Ectodermal cell (in vitro differentiated cells): ENCODE data around the gene SLC22A3.
"Not testable (repeated sequence)": the region's sequence is repeated elsewhere in the genome, so short reads cannot be mapped to it uniquely, and the experiment has no call there.

Source experiments
- H3K27ac ChIP-seq: 2 replicates; pipeline ENCODE4 v1.7.0; 2013; ENCODE audit warnings: mild to moderate bottlenecking, low read depth, low read length; ENCODE audit not compliant: insufficient read depth, poor library complexity, severe bottlenecking
- H3K27me3 ChIP-seq: 2 replicates; pipeline ENCODE4 v1.7.0; 2013; ENCODE audit warnings: mild to moderate bottlenecking, low read length; ENCODE audit not compliant: insufficient read depth, control insufficient read depth, poor library complexity, severe bottlenecking
- H3K36me3 ChIP-seq: one replicate; pipeline ENCODE4 v1.7.0; 2013; ENCODE audit warnings: low read length; ENCODE audit not compliant: control insufficient read depth, insufficient read depth
- H3K4me1 ChIP-seq: one replicate; pipeline ENCODE4 v1.7.0; 2013; ENCODE audit warnings: low read length; ENCODE audit not compliant: control insufficient read depth, insufficient read depth
- H3K4me3 ChIP-seq: 2 replicates; pipeline ENCODE4 v1.7.0; 2013; ENCODE audit warnings: low read depth, low read length, control low read depth; ENCODE audit not compliant: insufficient read depth
- H3K9me3 ChIP-seq: 2 replicates; pipeline ENCODE4 v1.7.0; 2013; ENCODE audit warnings: mild to moderate bottlenecking, low read length, moderate library complexity; ENCODE audit not compliant: control insufficient read depth
- WGBS, 2 experiments: methylation state at CpG; one replicate each; pipeline ENCODE4 v1.1.7; 2013; ENCODE audit warnings: missing lambda C conversion rate in 2 of 2; 5-methylcytosine and 5-hydroxymethylcytosine counted together

SLC22A3 gene

GRCh38 chr6:160368670-160369069 lies 20.5 kb downstream of the SLC22A3 start:
- Histone ChIP-seq H3K27me3 (no peaks in the 10 kb centered on the region), H3K4me3 (no peak overlapping the region), H3K36me3 (no peaks in the 10 kb centered on the region), H3K9me3 (no peaks in the 10 kb centered on the region), H3K4me1 (no peaks in the 10 kb centered on the region), H3K27ac (no peak overlapping the region)
- WGBS, 2 experiments, result 92 to 93% methylated on average over 4 of the region's 4 CpGs

GRCh38 chr6:160373601-160374000 lies 25.4 kb downstream of the SLC22A3 start:
- not testable (repeated sequence) for H3K36me3 ChIP-seq, H3K4me1 ChIP-seq, H3K4me3 ChIP-seq, H3K27me3 ChIP-seq, H3K9me3 ChIP-seq, H3K27ac ChIP-seq
- whole genome bisulfite sequencing, 2 experiments, result 84 to 86% methylated on average over 4 of the region's 4 CpGs

GRCh38 chr6:160374836-160375560 lies 26.8 kb downstream of the SLC22A3 start:
- H3K4me3 ChIP-seq, result no peak overlapping the region
- H3K9me3 ChIP-seq, result no peaks in the 10 kb centered on the region
- no peaks in the 10 kb centered on the region for H3K27me3 ChIP-seq
- H3K4me1 ChIP-seq, result no peaks in the 10 kb centered on the region
- no peaks in the 10 kb centered on the region for H3K36me3 ChIP-seq
- 76 to 77% methylated on average over 3 of the region's 3 CpGs for WGBS, 2 experiments
- H3K27ac ChIP-seq, result no peak overlapping the region

- Histone ChIP-seq H3K36me3 (no peaks in the 10 kb centered on the region), H3K9me3 (no peaks in the 10 kb centered on the region), H3K4me3 (no peak overlapping the region), H3K27me3 (no peaks in the 10 kb centered on the region), H3K4me1 (no peaks in the 10 kb centered on the region), H3K27ac (no peak overlapping the region)
- 97 to 100% methylated on average over 2 of the region's 2 CpGs for WGBS, 2 experiments
Observed at GRCh38 chr6:160375561-160375949, 27.4 kb downstream of the SLC22A3 start.

DNA sequence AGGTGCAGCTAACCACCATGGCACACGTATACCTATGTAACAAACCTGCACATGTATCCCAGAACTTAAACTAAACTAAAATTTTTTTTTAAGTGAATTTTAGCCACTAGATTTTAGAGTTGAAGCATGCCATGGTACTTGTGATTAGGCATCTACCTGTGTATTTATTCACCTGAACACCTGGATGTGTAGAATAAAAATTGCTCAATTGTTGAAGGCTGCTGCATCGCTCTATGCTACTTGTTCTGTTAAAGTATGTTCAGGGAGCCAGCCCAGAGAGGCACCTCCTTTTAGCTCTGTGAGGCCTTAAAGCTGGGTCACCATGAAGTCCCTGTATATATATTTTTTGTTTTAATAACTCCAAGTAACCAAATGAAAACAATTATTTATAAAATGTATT lies 28.3 kb downstream of the SLC22A3 start:
- H3K4me3 ChIP-seq, result no peak overlapping the region
- no peak overlapping the region for H3K27ac ChIP-seq
- H3K36me3 ChIP-seq, result no peaks in the 10 kb centered on the region
- H3K9me3 ChIP-seq, result no peaks in the 10 kb centered on the region
- WGBS, 2 experiments, result 94 to 100% methylated on average over 1 to 2 of the region's 2 CpGs
- H3K4me1 ChIP-seq, result no peaks in the 10 kb centered on the region
- no peaks in the 10 kb centered on the region for H3K27me3 ChIP-seq

- whole genome bisulfite sequencing, 2 experiments, result 94 to 96% methylated on average over 3 to 4 of the region's 5 CpGs
- Histone ChIP-seq H3K4me1 (no peaks in the 10 kb centered on the region), H3K9me3 (no peaks in the 10 kb centered on the region), H3K27me3 (no peaks in the 10 kb centered on the region), H3K36me3 (no peaks in the 10 kb centered on the region), H3K27ac (no peak overlapping the region), H3K4me3 (no peak overlapping the region)
Observed at GRCh38 chr6:160378218-160378617, 30.0 kb downstream of the SLC22A3 start.

DNA sequence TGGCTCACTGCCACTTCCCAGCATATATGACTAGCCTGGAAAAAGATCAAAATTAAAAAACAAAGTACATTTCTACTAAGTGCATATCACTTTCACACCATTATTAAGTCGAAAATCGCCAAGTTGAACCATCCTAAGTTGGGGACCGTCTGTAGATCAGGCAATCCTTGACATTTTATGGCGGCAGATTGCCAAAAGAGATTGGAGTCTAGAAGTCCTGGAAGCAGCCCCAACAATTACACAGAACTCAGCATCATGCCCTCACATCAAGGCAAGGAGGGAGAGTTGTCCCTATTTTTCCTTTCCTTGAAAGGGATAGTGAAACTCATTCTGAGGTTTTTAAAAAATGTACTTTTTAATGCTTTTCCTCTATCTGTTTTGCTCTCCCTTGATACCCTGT lies 30.7 kb downstream of the SLC22A3 start:
- H3K36me3 ChIP-seq, result no peaks in the 10 kb centered on the region
- H3K9me3 ChIP-seq, result no peaks in the 10 kb centered on the region
- no peak overlapping the region for H3K27ac ChIP-seq
- no peaks in the 10 kb centered on the region for H3K27me3 ChIP-seq
- no peak overlapping the region for H3K4me3 ChIP-seq
- 87 to 90% methylated on average over 4 of the region's 4 CpGs for WGBS, 2 experiments
- no peaks in the 10 kb centered on the region for H3K4me1 ChIP-seq

- no peak overlapping the region for H3K4me3 ChIP-seq
- H3K4me1 ChIP-seq, result no peaks in the 10 kb centered on the region
- no peaks in the 10 kb centered on the region for H3K27me3 ChIP-seq
- no peak overlapping the region for H3K27ac ChIP-seq
- H3K36me3 ChIP-seq, result no peaks in the 10 kb centered on the region
- H3K9me3 ChIP-seq, result no peaks in the 10 kb centered on the region
Observed at GRCh38 chr6:160379466-160379865, 31.3 kb downstream of the SLC22A3 start.

- H3K9me3 ChIP-seq, result no peaks in the 10 kb centered on the region
- no peaks in the 10 kb centered on the region for H3K4me1 ChIP-seq
- H3K4me3 ChIP-seq, result no peak overlapping the region
- no peaks in the 10 kb centered on the region for H3K36me3 ChIP-seq
- no peak overlapping the region for H3K27ac ChIP-seq
- H3K27me3 ChIP-seq, result no peaks in the 10 kb centered on the region
- 83 to 91% methylated on average over 1 of the region's 1 CpG for WGBS, 2 experiments
Observed at GRCh38 chr6:160382946-160383345, 34.8 kb downstream of the SLC22A3 start.

GRCh38 chr6:160386869-160387530 lies 38.8 kb downstream of the SLC22A3 start:
- no peaks in the 10 kb centered on the region for H3K27me3 ChIP-seq
- H3K4me3 ChIP-seq, result no peak overlapping the region
- H3K4me1 ChIP-seq, result no peaks in the 10 kb centered on the region
- H3K9me3 ChIP-seq, result no peaks in the 10 kb centered on the region
- H3K36me3 ChIP-seq, result no peaks in the 10 kb centered on the region
- no peak overlapping the region for H3K27ac ChIP-seq
- 87% methylated on average over 5 of the region's 5 CpGs for WGBS, 2 experiments
